Measurements from ENCODE around the gene GSTM3. TPM values are rescaled to one million over a fixed set of nuclear protein-coding genes. Genes with fewer than 3 reads are reported as not detected.

The GSTM3 gene
- total and polyA plus RNA-seq, 2 of the 13 experiments (the other 11 are each of a cell fraction or from before 2014, with no cell fraction given), result 127 to 142 TPM

GRCh38 chr1:109763646-109764415, 23.0 kb upstream of the GSTM3 start, which contains the start of gene EPS8L3 (continued):
- TF ChIP-seq, protein P1, sequence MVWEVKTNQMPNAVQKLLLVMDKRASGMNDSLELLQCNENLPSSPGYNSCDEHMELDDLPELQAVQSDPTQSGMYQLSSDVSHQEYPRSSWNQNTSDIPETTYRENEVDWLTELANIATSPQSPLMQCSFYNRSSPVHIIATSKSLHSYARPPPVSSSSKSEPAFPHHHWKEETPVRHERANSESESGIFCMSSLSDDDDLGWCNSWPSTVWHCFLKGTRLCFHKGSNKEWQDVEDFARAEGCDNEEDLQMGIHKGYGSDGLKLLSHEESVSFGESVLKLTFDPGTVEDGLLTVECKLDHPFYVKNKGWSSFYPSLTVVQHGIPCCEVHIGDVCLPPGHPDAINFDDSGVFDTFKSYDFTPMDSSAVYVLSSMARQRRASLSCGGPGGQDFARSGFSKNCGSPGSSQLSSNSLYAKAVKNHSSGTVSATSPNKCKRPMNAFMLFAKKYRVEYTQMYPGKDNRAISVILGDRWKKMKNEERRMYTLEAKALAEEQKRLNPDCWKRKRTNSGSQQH (CRISPR knock-in tag; IDR thresholded peaks at IDR 0.05; ENCODE audit: low read depth), result no peak
- TF ChIP-seq IRF2 (CRISPR knock-in tag; IDR thresholded peaks at IDR 0.05), result peak; percentile 76; the same call in 1 of the 2 replicates
- TF ChIP-seq ZNF3 (CRISPR knock-in tag; IDR thresholded peaks at IDR 0.05), result no peak
- peak; percentile 87; the same call in 1 of the 2 replicates for TF ChIP-seq ZNF792 (CRISPR knock-in tag; IDR thresholded peaks at IDR 0.05)
- no peak for TF ChIP-seq NBN (conservative IDR thresholded peaks at IDR 0.05)
- no peak for TF ChIP-seq ZNF235 (CRISPR knock-in tag; IDR thresholded peaks at IDR 0.05; ENCODE audit: borderline replicate concordance)
- TF ChIP-seq CBX2 (IDR thresholded peaks at IDR 0.05; ENCODE audit: low read depth, low read length), result no peak
- no peak; the same call in 1 of the 2 replicates for TF ChIP-seq CBX2 (CRISPR knock-in tag; IDR thresholded peaks at IDR 0.05; ENCODE audit: low read depth)
- no peak for TF ChIP-seq ZNF816 (CRISPR knock-in tag; IDR thresholded peaks at IDR 0.05; ENCODE audit: borderline replicate concordance)
- TF ChIP-seq ZNF274 (CRISPR knock-in tag; IDR thresholded peaks at IDR 0.05), result peak; percentile 65; the same call in 1 of the 2 replicates
- TF ChIP-seq ZNF678 (CRISPR knock-in tag; IDR thresholded peaks at IDR 0.05), result no peak
- TF ChIP-seq ZNF580 (CRISPR knock-in tag; IDR thresholded peaks at IDR 0.05; ENCODE audit: borderline replicate concordance, low read depth), result peak; percentile 89
- TF ChIP-seq RBM22 (optimal IDR thresholded peaks at IDR 0.05; ENCODE audit: low read length), result no peak
- TF ChIP-seq ZFP62 (CRISPR knock-in tag; IDR thresholded peaks at IDR 0.05), result no peak
- TF ChIP-seq RORA (CRISPR knock-in tag; IDR thresholded peaks at IDR 0.05), result no peak
- TF ChIP-seq ZNF672 (CRISPR knock-in tag; IDR thresholded peaks at IDR 0.05), result no peak
- no peak for TF ChIP-seq GRHL1 (CRISPR knock-in tag; conservative IDR thresholded peaks at IDR 0.05)
- no peak for TF ChIP-seq ZNF44 (CRISPR knock-in tag; IDR thresholded peaks at IDR 0.05)
- TF ChIP-seq ZNF790 (CRISPR knock-in tag; IDR thresholded peaks at IDR 0.05; ENCODE audit: borderline replicate concordance), result no peak
- TF ChIP-seq ZNF703 (CRISPR knock-in tag; IDR thresholded peaks at IDR 0.05; ENCODE audit: borderline replicate concordance), result no peak
- no peak for TF ChIP-seq HHEX (CRISPR knock-in tag; IDR thresholded peaks at IDR 0.05)
- no peak for TF ChIP-seq ZNF773 (CRISPR knock-in tag; IDR thresholded peaks at IDR 0.05; ENCODE audit: borderline replicate concordance)
- TF ChIP-seq, protein P2, sequence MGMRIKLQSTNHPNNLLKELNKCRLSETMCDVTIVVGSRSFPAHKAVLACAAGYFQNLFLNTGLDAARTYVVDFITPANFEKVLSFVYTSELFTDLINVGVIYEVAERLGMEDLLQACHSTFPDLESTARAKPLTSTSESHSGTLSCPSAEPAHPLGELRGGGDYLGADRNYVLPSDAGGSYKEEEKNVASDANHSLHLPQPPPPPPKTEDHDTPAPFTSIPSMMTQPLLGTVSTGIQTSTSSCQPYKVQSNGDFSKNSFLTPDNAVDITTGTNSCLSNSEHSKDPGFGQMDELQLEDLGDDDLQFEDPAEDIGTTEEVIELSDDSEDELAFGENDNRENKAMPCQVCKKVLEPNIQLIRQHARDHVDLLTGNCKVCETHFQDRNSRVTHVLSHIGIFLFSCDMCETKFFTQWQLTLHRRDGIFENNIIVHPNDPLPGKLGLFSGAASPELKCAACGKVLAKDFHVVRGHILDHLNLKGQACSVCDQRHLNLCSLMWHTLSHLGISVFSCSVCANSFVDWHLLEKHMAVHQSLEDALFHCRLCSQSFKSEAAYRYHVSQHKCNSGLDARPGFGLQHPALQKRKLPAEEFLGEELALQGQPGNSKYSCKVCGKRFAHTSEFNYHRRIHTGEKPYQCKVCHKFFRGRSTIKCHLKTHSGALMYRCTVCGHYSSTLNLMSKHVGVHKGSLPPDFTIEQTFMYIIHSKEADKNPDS (CRISPR knock-in tag; IDR thresholded peaks at IDR 0.05), result no peak; the same call in 1 of the 2 replicates
- peak; percentile 71; the same call in 1 of the 2 replicates for TF ChIP-seq YEATS2 (CRISPR knock-in tag; IDR thresholded peaks at IDR 0.05; ENCODE audit: borderline replicate concordance)
- no peak for TF ChIP-seq ZNF136 (CRISPR knock-in tag; IDR thresholded peaks at IDR 0.05; ENCODE audit: low read depth)
- no peak for TF ChIP-seq AGO1 (IDR thresholded peaks at IDR 0.05; ENCODE audit: low read depth, low read length, poor library complexity, severe bottlenecking)
- TF ChIP-seq PHF20 (CRISPR knock-in tag; IDR thresholded peaks at IDR 0.05), result no peak

Measured in HepG2 (cell line).